ENCODE measurements around the gene IFT52.
A peak's percentile ranks its signal among the peaks of the same experiment; 100 is the strongest.
"Not testable (repeated sequence)": the region's sequence is repeated elsewhere in the genome, so short reads cannot be mapped to it uniquely, and the experiment has no call there.

IFT52 gene

GRCh38 chr20:43568706-43569105, 22.0 kb upstream of the IFT52 start:
- no peak for DNase-seq

- no peak for DNase-seq
These were observed 21.5 kb upstream of the IFT52 start for GRCh38 chr20:43569282-43569681.

- DNase-seq, result no peak
These were observed 20.2 kb upstream of the IFT52 start for GRCh38 chr20:43570496-43570895.

- no peak for DNase-seq
These were observed 19.4 kb upstream of the IFT52 start for GRCh38 chr20:43571310-43571709.

GRCh38 chr20:43571771-43572170, 19.0 kb upstream of the IFT52 start:
- no peak for DNase-seq

- DNase-seq, result no peak
These were observed 17.8 kb upstream of the IFT52 start for GRCh38 chr20:43572891-43573290.

- no peak for DNase-seq
These were observed 14.6 kb upstream of the IFT52 start for GRCh38 chr20:43576108-43576507.

- no peak for DNase-seq
These were observed 10.6 kb upstream of the IFT52 start for GRCh38 chr20:43579861-43580793.

GRCh38 chr20:43583133-43583864, 7.4 kb upstream of the IFT52 start:
- no peak for DNase-seq

GRCh38 chr20:43583982-43584432, 6.7 kb upstream of the IFT52 start:
- DNase-seq, result no peak

- DNase-seq, result no peak
These were observed 6.1 kb upstream of the IFT52 start for GRCh38 chr20:43584448-43585136.

- DNase-seq, result no peak
These were observed 4.1 kb upstream of the IFT52 start for GRCh38 chr20:43586641-43587040.

- DNase-seq, result not testable (repeated sequence)
These were observed 2.2 kb upstream of the IFT52 start for GRCh38 chr20:43588526-43588925.

GRCh38 chr20:43590036-43590391, 723 bp upstream of the IFT52 start:
- peak; percentile 10 to 20 for DNase-seq

GRCh38 chr20:43601960-43602359, 11.2 kb downstream of the IFT52 start:
- DNase-seq, result not testable (repeated sequence)

GRCh38 chr20:43603124-43603523, 12.4 kb downstream of the IFT52 start:
- no peak for DNase-seq

- DNase-seq, result no peak
These were observed 15.0 kb downstream of the IFT52 start for GRCh38 chr20:43605715-43606114.

GRCh38 chr20:43607278-43607677, 16.5 kb downstream of the IFT52 start:
- DNase-seq, result not testable (repeated sequence)

- no peak for DNase-seq
These were observed 40.9 kb downstream of the IFT52 start for GRCh38 chr20:43631598-43631997.

- no peak for DNase-seq
These were observed 45.7 kb downstream of the IFT52 start for GRCh38 chr20:43636429-43636828.

GRCh38 chr20:43642548-43642947, 51.8 kb downstream of the IFT52 start:
- no peak for DNase-seq

GRCh38 chr20:43650997-43651525, 60.3 kb downstream of the IFT52 start:
- no peak for DNase-seq

GRCh38 chr20:43651650-43652184, 61.0 kb downstream of the IFT52 start:
- not testable (repeated sequence) for DNase-seq

Data from stimulated activated CD4-positive, alpha-beta T cell treated with anti-CD3 and anti-CD28 coated beads, Interleukin-2, amount 100 ng/mL, for 24 hours (primary cell).